Medulla oblongata (tissue), 1 donor: ENCODE measurements around the gene CNGA3.
A peak's percentile ranks its signal among the peaks of the same experiment; 100 is the strongest.
"Not testable (repeated sequence)": the region's sequence is repeated elsewhere in the genome, so short reads cannot be mapped to it uniquely, and the experiment has no call there.

ENCODE experiments used
- DNase-seq: peaks from one replicate; pipeline ENCODE4 v3.0.0-alpha.2; 2015; ENCODE audit errors: extremely low spot score

Gene CNGA3

GRCh38 chr2:98399140-98399539, 52.9 kb downstream of the CNGA3 start:
- DNase-seq, result no peak

DNA sequence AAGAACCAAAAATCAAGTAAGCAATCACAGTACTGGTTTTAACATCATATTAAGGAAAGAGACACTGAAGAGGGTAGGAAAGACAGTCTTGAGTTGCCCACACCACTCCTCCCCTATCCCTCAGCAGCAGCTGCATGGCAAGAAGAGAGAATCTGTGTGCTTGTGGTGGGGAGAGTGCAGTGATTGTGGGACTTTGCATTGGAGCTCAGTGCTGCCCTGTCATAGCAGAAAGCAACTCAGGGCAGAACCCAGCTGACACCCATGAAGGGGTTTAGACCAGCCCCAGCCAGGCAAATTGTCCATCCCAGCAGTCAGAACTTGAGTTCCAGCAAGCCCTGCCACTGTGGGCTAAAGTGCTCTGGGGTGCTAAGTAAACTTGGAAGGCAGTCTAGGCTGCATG, 57.6 kb downstream of the CNGA3 start:
- no peak for DNase-seq

DNA sequence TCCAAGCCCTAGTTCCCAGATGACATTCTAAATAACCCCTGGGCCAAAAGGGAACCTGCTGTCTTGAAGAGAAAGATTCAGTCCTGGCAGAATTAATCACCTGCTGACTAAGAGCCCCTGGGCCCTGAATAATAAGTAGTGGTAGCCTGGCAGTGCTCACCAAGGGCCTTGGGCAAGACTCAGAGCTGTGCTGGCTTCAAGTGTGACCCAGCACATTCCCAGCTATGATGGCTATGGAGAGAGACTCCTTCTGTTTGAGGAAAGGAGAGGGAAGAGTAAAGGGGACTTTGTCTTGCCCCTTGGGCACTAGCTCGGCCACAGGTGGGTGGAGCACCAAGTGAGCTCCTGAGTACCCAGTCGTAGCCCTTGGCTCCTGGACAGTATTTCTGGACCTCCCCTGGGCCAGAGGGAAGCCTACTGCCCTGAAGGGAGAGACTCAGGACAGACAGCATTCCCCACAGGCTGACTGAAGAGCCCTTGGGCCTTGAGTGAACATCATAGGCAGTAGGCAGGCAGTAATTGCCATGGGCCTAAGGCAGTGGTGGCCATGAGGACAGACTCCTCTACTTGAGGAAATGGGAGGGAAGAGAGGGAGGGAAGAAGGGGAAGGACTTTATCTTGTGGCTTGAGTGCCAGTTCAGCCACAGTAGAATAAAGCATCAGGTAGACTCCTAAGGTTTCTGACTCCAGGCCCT, 58.4 kb downstream of the CNGA3 start:
- no peak for DNase-seq

- DNase-seq, result no peak
Measured at GRCh38 chr2:98405301-98405700, 59.0 kb downstream of the CNGA3 start.

- DNase-seq, result no peak
Measured at GRCh38 chr2:98408155-98408554, 61.9 kb downstream of the CNGA3 start.

GRCh38 chr2:98412751-98413458, 66.6 kb downstream of the CNGA3 start:
- peak; percentile 84 for DNase-seq

DNA sequence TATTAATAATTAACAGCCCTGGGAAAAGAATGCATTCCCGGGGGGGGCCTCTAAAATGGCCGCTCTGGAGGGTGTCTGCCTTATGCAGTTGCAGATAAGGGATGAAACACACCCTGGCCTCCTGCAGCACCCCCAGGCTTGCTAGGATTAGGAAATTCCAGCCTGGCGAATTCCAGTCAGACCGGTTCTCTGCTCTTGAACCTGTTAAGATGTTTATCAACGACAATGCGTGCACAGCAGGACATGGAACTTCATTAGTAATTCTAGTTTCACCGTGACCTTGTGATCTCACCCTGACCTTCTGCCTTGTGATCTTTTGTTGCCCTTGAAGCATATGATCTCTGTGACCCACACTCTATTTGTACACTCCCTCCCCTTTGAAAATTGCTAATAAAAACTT, 68.0 kb downstream of the CNGA3 start:
- not testable (repeated sequence) for DNase-seq

DNA sequence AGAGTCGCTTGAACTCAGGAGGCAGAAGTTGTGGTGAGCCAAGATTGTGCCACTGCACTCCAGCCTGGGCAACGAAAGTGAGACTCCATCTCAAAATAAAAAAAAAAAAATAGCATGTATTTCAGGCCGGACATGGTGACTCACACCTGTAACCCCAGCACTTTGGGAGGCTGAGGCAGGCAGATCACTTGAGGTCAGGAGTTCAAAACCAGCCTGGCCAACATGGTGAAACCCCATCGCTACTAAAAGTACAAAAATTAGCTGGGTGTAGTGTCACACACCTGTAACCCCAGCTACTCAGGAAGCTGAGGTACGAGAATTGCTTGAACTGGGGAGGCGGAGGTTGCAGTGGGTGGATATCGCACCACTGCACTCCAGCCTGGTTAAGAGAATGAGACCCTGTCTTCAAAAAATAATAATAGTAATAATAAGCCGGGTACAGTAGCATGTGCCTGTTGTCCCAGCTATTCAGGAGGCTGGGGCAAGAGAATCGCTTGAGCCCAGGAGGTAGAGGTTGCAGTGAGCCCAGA, 69.5 kb downstream of the CNGA3 start:
- DNase-seq, result not testable (repeated sequence)

DNA sequence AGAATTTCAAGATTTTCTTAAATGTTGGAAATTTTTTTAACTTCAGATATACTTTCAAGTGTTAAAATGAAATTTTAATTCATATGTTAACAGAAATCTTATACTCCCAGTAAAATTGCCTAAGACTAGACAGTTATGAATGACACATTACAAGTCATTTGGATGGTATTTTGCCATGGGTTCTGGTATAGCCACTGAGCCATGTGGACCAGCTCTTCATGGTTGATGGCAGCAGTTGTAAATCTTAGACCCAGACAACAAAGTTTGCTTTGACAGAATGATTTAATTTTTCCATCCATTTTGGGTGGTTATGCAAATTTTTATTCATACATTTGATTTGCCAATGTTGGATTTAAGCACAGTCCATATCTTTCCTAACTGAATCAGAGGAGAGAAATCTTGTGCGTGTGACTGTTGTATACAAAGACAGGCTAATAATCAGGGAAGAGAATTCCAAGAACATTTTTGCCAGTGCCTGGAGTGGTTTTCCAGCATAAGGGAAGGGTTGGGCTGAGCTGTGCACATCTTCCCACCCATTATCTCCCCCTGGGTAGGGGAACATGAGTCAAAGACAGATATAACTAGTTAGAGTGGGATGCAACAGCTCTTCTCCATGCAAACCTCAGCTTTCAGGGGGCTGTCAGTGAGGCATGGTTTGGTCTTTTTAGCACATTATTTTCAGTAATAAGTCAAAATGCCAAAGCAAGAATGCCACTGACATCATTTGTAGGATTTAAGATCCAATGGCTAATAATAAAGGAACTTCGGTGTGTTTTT, 70.3 kb downstream of the CNGA3 start:
- no peak for DNase-seq

DNA sequence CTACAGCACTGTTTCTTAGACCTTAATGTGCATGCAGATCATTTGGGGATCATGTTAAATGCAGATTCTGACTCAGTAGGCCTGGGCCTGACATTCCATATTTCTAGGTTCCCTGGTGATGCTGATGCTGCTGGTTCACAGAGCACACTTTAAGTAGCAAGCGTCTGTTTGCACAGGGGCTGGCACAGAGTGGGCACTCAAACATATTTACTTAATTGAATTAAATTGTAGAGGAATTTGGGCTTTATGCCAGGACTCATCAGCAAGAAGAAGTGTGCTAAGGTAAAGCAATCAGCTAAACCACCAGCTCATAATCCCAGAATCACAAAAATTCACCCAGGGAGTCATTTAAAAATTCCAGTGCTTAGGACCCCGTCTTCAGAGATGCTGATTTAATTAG, 73.3 kb downstream of the CNGA3 start:
- DNase-seq, result no peak

GRCh38 chr2:98419977-98420725, 73.9 kb downstream of the CNGA3 start:
- no peak for DNase-seq

GRCh38 chr2:98422449-98422848, 76.2 kb downstream of the CNGA3 start:
- DNase-seq, result no peak

GRCh38 chr2:98426771-98427170, 80.5 kb downstream of the CNGA3 start:
- no peak for DNase-seq

DNA sequence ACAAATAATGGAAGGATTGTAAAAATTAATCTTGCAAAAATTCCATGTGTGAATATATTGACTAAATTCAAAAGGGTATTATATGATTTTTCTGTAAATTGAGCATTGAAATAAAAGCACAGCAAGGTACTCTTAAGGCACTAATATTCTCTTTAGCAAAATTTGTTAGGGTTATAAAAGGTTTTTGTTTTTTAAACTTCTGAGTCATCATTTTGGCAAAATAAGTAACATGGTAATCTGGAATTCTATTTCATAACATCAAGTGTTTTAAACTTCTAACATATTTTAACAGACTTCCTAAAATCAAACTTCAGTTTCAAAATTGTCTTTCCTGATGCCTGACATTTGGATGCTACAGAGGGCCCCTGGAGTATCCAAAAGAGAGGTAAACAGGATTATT, 85.9 kb downstream of the CNGA3 start:
- DNase-seq, result no peak

GRCh38 chr2:98433363-98433964, 87.2 kb downstream of the CNGA3 start:
- no peak for DNase-seq

DNA sequence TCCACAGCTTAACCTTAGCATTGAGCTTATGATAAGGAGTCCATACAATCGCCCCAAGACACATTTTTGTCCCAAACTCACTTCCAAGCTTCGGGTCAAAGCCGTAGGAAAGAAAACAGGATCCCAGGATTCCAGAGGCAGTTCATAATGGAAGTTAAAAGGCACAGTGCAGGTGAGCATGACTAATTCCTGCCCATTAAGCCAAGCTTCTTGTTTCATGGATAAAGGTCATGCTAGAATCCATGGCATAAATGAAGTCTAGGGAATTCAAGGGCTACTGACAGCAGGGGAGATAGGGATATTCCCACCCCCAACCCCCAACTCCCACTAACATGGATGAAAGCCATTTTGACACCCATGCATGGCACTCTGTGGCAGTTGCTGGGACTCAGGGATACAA, 88.2 kb downstream of the CNGA3 start:
- no peak for DNase-seq

GRCh38 chr2:98435670-98436069, 89.4 kb downstream of the CNGA3 start:
- not testable (repeated sequence) for DNase-seq

GRCh38 chr2:98436734-98437133, 90.5 kb downstream of the CNGA3 start:
- DNase-seq, result no peak

- no peak for DNase-seq
Measured at GRCh38 chr2:98438190-98439133, 92.2 kb downstream of the CNGA3 start.
